Testis (tissue), 3 donors: ENCODE results near the gene FGA. TPM values are rescaled to one million over a fixed set of nuclear protein-coding genes. Genes with fewer than 3 reads are reported as not detected.

Experiments
- DNase-seq: peaks from one replicate; pipeline ENCODE4 v3.0.0-alpha.2; 2019
- H3K27ac ChIP-seq, 2 donors: fragments of 200-600 bp; sonication (generic); one replicate each; pipeline ENCODE4 v1.5.1; 2019
- H3K27me3 ChIP-seq: fragments of 200-600 bp; sonication (generic); one replicate; pipeline ENCODE4 v1.5.1; 2019
- H3K36me3 ChIP-seq: fragments of 200-600 bp; sonication (generic); one replicate; pipeline ENCODE4 v1.5.1; 2017; ENCODE audit warnings: low read depth; ENCODE audit errors: missing control alignments
- H3K4me1 ChIP-seq: fragments of 200-600 bp; sonication (generic); one replicate; pipeline ENCODE4 v1.5.1; 2019
- H3K4me3 ChIP-seq, 2 donors: fragments of 200-600 bp; sonication (generic); one replicate each; pipeline ENCODE4 v1.5.1; 2017 to 2019
- H3K9me3 ChIP-seq: fragments of 200-600 bp; sonication (generic); one replicate; pipeline ENCODE4 v1.5.1; 2017
- POLR2A ChIP-seq: fragments of 450-650 bp; IDR thresholded peaks from one replicate; pipeline ENCODE4 v1.6.1; 2017; ENCODE audit warnings: antibody characterized with exemption, mild to moderate bottlenecking, moderate library complexity
- WGBS, 2 donors: methylation state at CpG; one replicate each; pipeline ENCODE4 v1.1.5; 2018; 5-methylcytosine and 5-hydroxymethylcytosine counted together
- intact Hi-C: fragments of 100-400 bp; cut with DNase I; formaldehyde crosslinking; loops from one replicate; pipeline ENCODE4 v1.15.1; 2023; ENCODE audit warnings: low total_unique reads
- polyA plus RNA-seq: library from polyadenylated mRNA; stranded (reverse); fragments of 350-450 nt; fragmentation: Illumina TruSeq; extraction: RNeasy Lipid Tissue Mini Kit (QIAGEN cat#74804); gene quantifications from one replicate; pipeline ENCODE4 v1.2.3, GENCODE V29; 2014; ENCODE audit warnings: low read depth, low replicate concordance; ENCODE audit not compliant: insufficient read depth
- small RNA-seq, 2 donors: library from RNA; depleted of rRNA; stranded (forward); fragments of <200 nt; gene quantifications; one replicate each; pipeline ENCODE3, GENCODE V24; 2016
- total RNA-seq, 2 donors: library from RNA; depleted of rRNA; stranded (reverse); fragments of >200 nt; gene quantifications; one replicate each; pipeline ENCODE4 v1.2.3, GENCODE V29; 2016
- TF ChIP-seq, protein P1 (sequence below), 3 experiments: fragments of 450-650 bp in 2 of 3; fragments of 200-600 bp in 1 of 3; sonication (generic) in 1 of 3; IDR thresholded peaks; one replicate each; pipeline ENCODE4 v1.5.1; 2016 to 2019; ENCODE audit warnings: antibody characterized with exemption in 3 of 3, mild to moderate bottlenecking in 2 of 3, moderate library complexity in 1 of 3

FGA gene
- total and polyA plus RNA-seq, 3 donors from 2014 or later, result 1.1 to 9.1 (median 1.4) TPM

- H3K4me3 ChIP-seq, result no peak overlapping the region
- no peaks in the 10 kb centered on the region for H3K36me3 ChIP-seq
- TF ChIP-seq, protein P1, sequence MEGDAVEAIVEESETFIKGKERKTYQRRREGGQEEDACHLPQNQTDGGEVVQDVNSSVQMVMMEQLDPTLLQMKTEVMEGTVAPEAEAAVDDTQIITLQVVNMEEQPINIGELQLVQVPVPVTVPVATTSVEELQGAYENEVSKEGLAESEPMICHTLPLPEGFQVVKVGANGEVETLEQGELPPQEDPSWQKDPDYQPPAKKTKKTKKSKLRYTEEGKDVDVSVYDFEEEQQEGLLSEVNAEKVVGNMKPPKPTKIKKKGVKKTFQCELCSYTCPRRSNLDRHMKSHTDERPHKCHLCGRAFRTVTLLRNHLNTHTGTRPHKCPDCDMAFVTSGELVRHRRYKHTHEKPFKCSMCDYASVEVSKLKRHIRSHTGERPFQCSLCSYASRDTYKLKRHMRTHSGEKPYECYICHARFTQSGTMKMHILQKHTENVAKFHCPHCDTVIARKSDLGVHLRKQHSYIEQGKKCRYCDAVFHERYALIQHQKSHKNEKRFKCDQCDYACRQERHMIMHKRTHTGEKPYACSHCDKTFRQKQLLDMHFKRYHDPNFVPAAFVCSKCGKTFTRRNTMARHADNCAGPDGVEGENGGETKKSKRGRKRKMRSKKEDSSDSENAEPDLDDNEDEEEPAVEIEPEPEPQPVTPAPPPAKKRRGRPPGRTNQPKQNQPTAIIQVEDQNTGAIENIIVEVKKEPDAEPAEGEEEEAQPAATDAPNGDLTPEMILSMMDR (IDR thresholded peaks at IDR 0.05), result no peak
- TF ChIP-seq POLR2A, result no peak
- H3K27me3 ChIP-seq, result no peaks in the 10 kb centered on the region
- DNase-seq, result no peak
- intact Hi-C loops, result no loop called here
- H3K4me1 ChIP-seq, result peaks cover 8% of the 10 kb centered on the region
- 85 to 86% methylated on average over 4 of the region's 4 CpGs for WGBS, 2 donors
- no peaks in the 10 kb centered on the region for H3K9me3 ChIP-seq
- H3K27ac ChIP-seq, result no peak overlapping the region
Observed at GRCh38 chr4:154545689-154546088, 44.9 kb downstream of the FGA start.

DNA sequence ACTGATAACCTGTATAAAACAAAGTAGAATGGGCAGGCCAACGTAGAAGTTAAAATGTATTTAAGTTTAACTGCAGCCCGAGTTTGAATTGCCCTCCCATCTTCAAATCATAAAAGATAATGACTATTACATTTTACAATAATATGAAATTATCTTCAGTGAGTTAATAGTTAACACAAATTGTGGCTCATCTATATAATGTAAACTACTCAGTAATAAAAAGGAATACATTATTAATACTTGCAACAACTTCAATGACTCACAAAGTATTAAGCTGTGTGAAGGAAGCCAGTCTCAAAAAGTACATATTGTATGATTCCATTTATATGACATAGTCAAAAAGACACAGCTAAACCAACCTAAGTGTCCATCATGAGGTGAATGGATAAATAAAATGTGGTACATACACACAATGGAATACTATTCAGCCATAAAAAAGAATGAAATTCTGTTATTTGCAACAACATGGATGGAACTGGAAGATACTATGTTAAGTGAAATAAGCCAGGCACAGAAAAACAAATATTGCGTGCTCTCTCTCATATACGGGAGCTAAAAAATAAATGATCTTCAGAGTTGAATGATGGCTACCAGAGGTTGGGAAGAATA, 48.2 kb downstream of the FGA start:
- Histone ChIP-seq H3K4me1 (no peaks in the 10 kb centered on the region), H3K36me3 (no peaks in the 10 kb centered on the region), H3K9me3 (no peaks in the 10 kb centered on the region), H3K4me3 (no peak overlapping the region), H3K27ac (no peak overlapping the region), H3K27me3 (no peaks in the 10 kb centered on the region)
- WGBS, 2 donors, result 93 to 97% methylated on average over 4 of the region's 4 CpGs
- no peak for TF ChIP-seq POLR2A
- TF ChIP-seq, protein P1 (IDR thresholded peaks at IDR 0.05), result no peak
- intact Hi-C loops, result no loop called here
- DNase-seq, result no peak

Small RNAs within 50 kb of the gene (small RNA-seq; reads per million reads assigned to genes)
- gene RNU6-1285P, result 0 reads per million in 2 donors

Other genes starting within 250 kb of the FGA start
- 1 to 10 TPM; 2.4 to 6.5 TPM for gene DCHS2, start 98.9 kb downstream of the FGA start, total RNA-seq
- gene DCHS2, start 98.9 kb downstream of the FGA start, polyA plus RNA-seq, result 4.7 TPM
- gene PLRG1, start 40.3 kb downstream of the FGA start, total RNA-seq, result 10 to 100 TPM; 35.3 to 46.3 TPM
- 45.8 TPM for gene PLRG1, start 40.3 kb downstream of the FGA start, polyA plus RNA-seq
- under 1 TPM in 1 of 2 donors, not detected in 1; 0.93 TPM for gene FGB, start 27.7 kb downstream of the FGA start, total RNA-seq
- 2.7 TPM for gene FGB, start 27.7 kb downstream of the FGA start, polyA plus RNA-seq
- gene FGG, start 21.9 kb upstream of the FGA start, total RNA-seq, result 1 to 10 TPM in 1 of 2 donors, under 1 TPM in 1; 0.25 to 2.8 TPM
- 5.1 TPM for gene FGG, start 21.9 kb upstream of the FGA start, polyA plus RNA-seq
- gene LRAT, start 153.3 kb upstream of the FGA start, total RNA-seq, result 1 to 10 TPM; 4.6 to 6.6 TPM
- 6.9 TPM for gene LRAT, start 153.3 kb upstream of the FGA start, polyA plus RNA-seq
- gene RBM46, start 190.5 kb upstream of the FGA start, total RNA-seq, result 10 to 100 TPM; 27.3 to 46.2 TPM
- gene RBM46, start 190.5 kb upstream of the FGA start, polyA plus RNA-seq, result 42.0 TPM